Heart left ventricle (tissue), 16 donors: ENCODE data around the gene CDCP1. TPM values are rescaled to one million over a fixed set of nuclear protein-coding genes. Genes with fewer than 3 reads are reported as not detected.

Experiments used
- ATAC-seq, 4 donors: fragments of 200-7000 bp; cut with Tn5 transposase; one replicate each; pipeline ENCODE4 v1.9.1; 2020 to 2022; ENCODE audit warnings: moderate library complexity in 4 of 4, mild to moderate bottlenecking in 3 of 4, moderate number of reproducible peaks in 1 of 4
- DNase-seq, 5 donors: peaks; one replicate each; pipeline ENCODE4 v3.0.0-alpha.2; 2020
- H3K27ac ChIP-seq, 12 donors: fragments of 200-600 bp; sonication (generic) in 4 of 12; one replicate each; pipeline versions ENCODE4 v1.5.0 to v1.8.0; 2016 to 2022; ENCODE audit warnings: mild to moderate bottlenecking in 2 of 12
- H3K27me3 ChIP-seq, 9 donors: fragments of 200-600 bp; sonication (generic) in 2 of 9; one replicate each; pipeline versions ENCODE4 v1.5.1 to v1.8.0; 2016 to 2022; ENCODE audit warnings: mild to moderate bottlenecking in 3 of 9
- H3K36me3 ChIP-seq, 9 donors: fragments of 200-600 bp; sonication (generic) in 2 of 9; one replicate each; pipeline versions ENCODE4 v1.5.0 to v1.8.0; 2018 to 2022; ENCODE audit warnings: mild to moderate bottlenecking in 2 of 9
- H3K4me1 ChIP-seq, 12 donors: fragments of 200-600 bp; sonication (generic) in 4 of 12; one replicate each; pipeline versions ENCODE4 v1.5.0 to v1.8.0; 2016 to 2022; ENCODE audit warnings: mild to moderate bottlenecking in 3 of 12
- H3K4me3 ChIP-seq, 12 donors: fragments of 200-600 bp; sonication (generic) in 4 of 12; one replicate each; pipeline versions ENCODE4 v1.5.0 to v1.8.0; 2017 to 2022; ENCODE audit warnings: mild to moderate bottlenecking in 9 of 12, moderate library complexity in 4 of 12
- H3K9me3 ChIP-seq, 12 donors: fragments of 200-600 bp; sonication (generic) in 4 of 12; one replicate each; pipeline versions ENCODE4 v1.5.0 to v1.8.0; 2016 to 2022; ENCODE audit warnings: mild to moderate bottlenecking in 1 of 12
- CTCF ChIP-seq, 12 donors: fragments of 200-600 bp; sonication (generic) in 4 of 12; IDR thresholded peaks; one replicate each; pipeline versions ENCODE4 v1.5.0 to v1.8.0; 2018 to 2022; ENCODE audit warnings: antibody characterized with exemption in 12 of 12, mild to moderate bottlenecking in 5 of 12
- POLR2A ChIP-seq, 2 donors: fragments of 450-650 bp; IDR thresholded peaks; one replicate each; pipeline ENCODE4 v1.6.1; 2017; ENCODE audit warnings: antibody characterized with exemption in 2 of 2, mild to moderate bottlenecking in 2 of 2, moderate library complexity in 2 of 2
- WGBS, 4 donors: extraction: QIAGEN DNeasy Blood & Tissue Kit in 2 of 4; methylation state at CpG; one replicate each; pipeline versions ENCODE4 v1.1.5 to v1.1.7; 2013 to 2018; 5-methylcytosine and 5-hydroxymethylcytosine counted together
- intact Hi-C, 10 donors: fragments of 100-400 bp; cut with DNase I; formaldehyde crosslinking; loops; one replicate each; pipeline versions ENCODE4 v1.11.1 to v1.14.2; 2022
- polyA plus RNA-seq, 2 donors: library from polyadenylated mRNA; stranded (reverse); fragments of 200-250 nt; gene quantifications; one replicate each; pipeline ENCODE4 v1.2.3, GENCODE V29; 2013
- total RNA-seq, 9 donors: library from RNA; depleted of rRNA in 2 of 9; stranded (reverse); fragments of >200 nt in 2 of 9; fragmentation: NEBNext Ultra II Directional in 3 of 9; extraction: Animal tissue kit (Norgen Biotek cat#: 25700) in 3 of 9; gene quantifications; one replicate each; pipeline versions ENCODE4 v1.1.0 to v1.2.4, GENCODE V29; 2016 to 2023
- donor health status: ischemic (EF 13 %, LVEDD 7.1; RV severe dilation, severe dysfunction).
- donor health status: healthy with polysubstance abuse.
- donor health status: DM: no; HTN: yes; CAD: no.
- donor health status: DM: no; HTN: no; CAD: no.
- donor health status: ischemic (EF 25% LVEDD 6.9; RV normal size, moderate dysfunction).
- donor health status: ischemic (EF 25% LVEDD 5.7; RV mildly dilated, moderate dysfunction).
- donor health status: healthy.
- donor health status: DM: yes; HTN: yes; CAD: no.
- donor health status: ischemic (EF 35%, LVEDD 5.7; RV mildly dilated, moderate dysfunction).
- donor health status: nonischemic (EF 11% LVEDD 7.7; RV severe dilation, severe dysfunction).
- donor health status: DM: yes; HTN: yes; CAD: no.
- donor health status: PGD.
- donor health status: ischemic (EF 29% LVEDD 5.4; RV normal size, mild dysfunction).
- donor health status: nonischemic (EF 23%, LVEDD 6.1; RV moderate dilation, normal function).

CDCP1 gene
- total and polyA plus RNA-seq, 11 donors = 0.11 to 5.8 (median 0.38) TPM

GRCh38 chr3:45106874-45107273, 39.3 kb downstream of the CDCP1 start:
- no peak overlapping the region for H3K27ac ChIP-seq
- TF ChIP-seq POLR2A (IDR thresholded peaks at IDR 0.05) (no peak), CTCF (IDR thresholded peaks at IDR 0.05) (no peak)
- ATAC-seq (no peak), DNase-seq (no peak)
- 88 to 94% (median 92%) methylated on average over 2 of the region's 2 CpGs for WGBS, 4 donors
- H3K36me3 ChIP-seq = no peaks in the 10 kb centered on the region
- no peak overlapping the region for H3K4me3 ChIP-seq
- H3K4me1 ChIP-seq = peaks cover 0 to 31% (median 0%) of the 10 kb centered on the region in 12 donors
- intact Hi-C loops = no loop called here
- no peaks in the 10 kb centered on the region for H3K9me3 ChIP-seq
- no peaks in the 10 kb centered on the region for H3K27me3 ChIP-seq

GRCh38 chr3:45105855-45106671, 40.1 kb downstream of the CDCP1 start:
- Histone ChIP-seq H3K36me3 (no peaks in the 10 kb centered on the region), H3K4me3 (no peak overlapping the region), H3K27ac (no peak overlapping the region), H3K9me3 (no peaks in the 10 kb centered on the region), H3K4me1 (peaks cover 0 to 31% (median 0%) of the 10 kb centered on the region in 12 donors), H3K27me3 (no peaks in the 10 kb centered on the region)
- TF ChIP-seq POLR2A (IDR thresholded peaks at IDR 0.05) = no peak
- TF ChIP-seq CTCF (IDR thresholded peaks at IDR 0.05) = no peak
- no peak for ATAC-seq
- DNase-seq = no peak
- WGBS, 4 donors = 64 to 71% (median 65%) methylated on average over 5 of the region's 5 CpGs
- intact Hi-C loops = no loop called here

- intact Hi-C loops = no loop called here
- ATAC-seq (no peak), DNase-seq (no peak)
- Histone ChIP-seq H3K4me3 (no peak overlapping the region), H3K4me1 (peaks cover 0 to 29% (median 0%) of the 10 kb centered on the region in 12 donors), H3K36me3 (no peaks in the 10 kb centered on the region), H3K9me3 (no peaks in the 10 kb centered on the region), H3K27ac (no peak overlapping the region), H3K27me3 (no peaks in the 10 kb centered on the region)
- TF ChIP-seq POLR2A (IDR thresholded peaks at IDR 0.05) = no peak
- TF ChIP-seq CTCF (IDR thresholded peaks at IDR 0.05) = no peak
- 76 to 84% (median 80%) methylated on average over 8 of the region's 8 CpGs for WGBS, 4 donors
Observed at GRCh38 chr3:45104715-45105711, 41.2 kb downstream of the CDCP1 start.
